H1 (cell line): Measurements from ENCODE around the gene MRPL54. TPM values are rescaled to one million over a fixed set of nuclear protein-coding genes. Genes with fewer than 3 reads are reported as not detected.

Experiments used
- CTCF ChIA-PET: fragments of 300-600 bp; sonication (Branson Sonifier 250); formaldehyde crosslinking; loops from one replicate; lab custom pipeline; 2021; ENCODE audit not compliant: partially characterized antibody; lab: Charles Lee
- POLR2A ChIA-PET: fragments of 300-600 bp; sonication (Branson Sonifier 250); formaldehyde crosslinking; loops from one replicate; lab custom pipeline; 2021; ENCODE audit warnings: inconsistent platforms; ENCODE audit not compliant: partially characterized antibody; lab: Charles Lee
- DNase-seq, 2 experiments: peaks; one replicate each; pipeline versions ENCODE4 v3.0.0 to v3.0.0-alpha.2; 2010 to 2022; ENCODE audit warnings: low spot score in 2 of 2, low read depth in 1 of 2, mixed read lengths in 1 of 2
- FAIRE-seq: peaks from 2 replicates; lab custom pipeline; 2011; peaks lifted over from hg19 to GRCh38; lab: Jason Lieb, UNC
- H2AFZ ChIP-seq: 2 replicates; pipeline ENCODE4 v1.8.1; 2012; ENCODE audit warnings: low read length, inconsistent platforms
- H2AK5ac ChIP-seq: 2 replicates; pipeline ENCODE4 v1.6.1; 2013; ENCODE audit warnings: low read depth, low read length
- H2BK120ac ChIP-seq: replicated peaks from 2 replicates; pipeline ENCODE3; 2013; ENCODE audit warnings: low read depth, low read length, inconsistent platforms
- H2BK12ac ChIP-seq: 2 replicates; pipeline ENCODE4 v1.6.1; 2013; ENCODE audit warnings: low read depth, low read length
- H2BK15ac ChIP-seq: 2 replicates; pipeline ENCODE4 v1.6.1; 2013; ENCODE audit warnings: low read length
- H2BK20ac ChIP-seq: 2 replicates; pipeline ENCODE4 v1.6.1; 2013; ENCODE audit warnings: low read length
- H2BK5ac ChIP-seq: 2 replicates; pipeline ENCODE4 v1.6.1; 2013; ENCODE audit warnings: low read depth, low read length
- H3K14ac ChIP-seq: 2 replicates; pipeline ENCODE4 v1.6.1; 2013; ENCODE audit warnings: inconsistent platforms; ENCODE audit not compliant: insufficient read length
- H3K18ac ChIP-seq: 2 replicates; pipeline ENCODE4 v1.6.1; 2013; ENCODE audit warnings: low read length; ENCODE audit errors: extremely low read depth
- H3K23ac ChIP-seq: 2 replicates; pipeline ENCODE4 v1.6.1; 2013; ENCODE audit warnings: inconsistent platforms; ENCODE audit not compliant: insufficient read length
- H3K23me2 ChIP-seq: 2 replicates; pipeline ENCODE4 v1.6.1; 2013; ENCODE audit warnings: low read depth, low read length
- H3K27ac ChIP-seq: 2 replicates; pipeline ENCODE4 v1.6.1; 2011; ENCODE audit warnings: low read depth, low read length, inconsistent platforms
- H3K27me3 ChIP-seq, 4 experiments: replicated peaks in 1 of 4; 1 replicate in 1 of 4; 2 replicates in 3 of 4; pipeline versions ENCODE4 v1.6.1 to v1.8.1; 2011 to 2013; ENCODE audit warnings: low read length in 3 of 4, mild to moderate bottlenecking in 3 of 4, inconsistent platforms in 2 of 4, mixed read lengths in 2 of 4, moderate library complexity in 1 of 4; ENCODE audit not compliant: control insufficient read depth in 3 of 4, insufficient read depth in 3 of 4; ENCODE audit errors: extremely low read depth in 1 of 4
- H3K36me3 ChIP-seq, 4 experiments: 2 replicates each; pipeline versions ENCODE4 v1.6.1 to v1.8.1; 2011 to 2013; ENCODE audit warnings: mild to moderate bottlenecking in 4 of 4, low read length in 3 of 4, moderate library complexity in 2 of 4, control low read depth in 1 of 4, inconsistent platforms in 1 of 4; ENCODE audit not compliant: insufficient read depth in 4 of 4, control insufficient read depth in 2 of 4
- H3K4ac ChIP-seq: replicated peaks from 2 replicates; pipeline ENCODE3; 2013; ENCODE audit warnings: low read length, low read depth, mixed read lengths, inconsistent platforms; ENCODE audit not compliant: insufficient read length
- H3K4me1 ChIP-seq, 4 experiments: replicated peaks in 1 of 4; 1 replicate in 1 of 4; 2 replicates in 3 of 4; pipeline versions ENCODE4 v1.6.1 to v1.8.1; 2011 to 2013; ENCODE audit warnings: low read length in 3 of 4, inconsistent platforms in 2 of 4, mixed read lengths in 1 of 4; ENCODE audit not compliant: insufficient read depth in 4 of 4, control insufficient read depth in 3 of 4
- H3K4me2 ChIP-seq, 2 experiments: 2 replicates each; pipeline versions ENCODE4 v1.6.1 to v1.8.1; 2011 to 2013; ENCODE audit warnings: low read depth in 2 of 2, low read length in 2 of 2, control low read depth in 1 of 2, inconsistent platforms in 1 of 2, mild to moderate bottlenecking in 1 of 2; ENCODE audit not compliant: insufficient read depth in 1 of 2
- H3K4me3 ChIP-seq, 4 experiments: fragments of 200-600, 300-600 bp in 1 of 4; sonication (generic), shearing (Covaris generic), sonication (Bioruptor Twin) in 1 of 4; 2 replicates each; pipeline versions ENCODE4 v1.5.1 to v1.8.1; 2011 to 2016; ENCODE audit warnings: low read length in 4 of 4, low read depth in 3 of 4, control low read depth in 2 of 4, inconsistent platforms in 2 of 4, mild to moderate bottlenecking in 2 of 4, mixed read lengths in 1 of 4, moderate library complexity in 1 of 4; ENCODE audit not compliant: insufficient read depth in 2 of 4; ENCODE audit errors: extremely low read depth in 1 of 4
- H3K56ac ChIP-seq: replicated peaks from 2 replicates; pipeline ENCODE3; 2013; ENCODE audit warnings: low read depth, mild to moderate bottlenecking, mixed read lengths, low read length, inconsistent platforms; ENCODE audit not compliant: insufficient read length
- H3K79me1 ChIP-seq: 2 replicates; pipeline ENCODE4 v1.6.1; 2013; ENCODE audit warnings: low read depth, low read length, control low read depth
- H3K79me2 ChIP-seq, 2 experiments: 2 replicates each; pipeline versions ENCODE4 v1.6.1 to v1.8.1; 2012 to 2013; ENCODE audit warnings: low read length in 2 of 2, mild to moderate bottlenecking in 2 of 2, inconsistent platforms in 1 of 2; ENCODE audit not compliant: insufficient read depth in 2 of 2, control insufficient read depth in 1 of 2
- H3K9ac ChIP-seq, 4 experiments: replicated peaks in 1 of 4; 1 replicate in 1 of 4; 2 replicates in 3 of 4; pipeline versions ENCODE4 v1.6.1 to v1.8.1; 2011 to 2013; ENCODE audit warnings: low read depth in 3 of 4, low read length in 3 of 4, control low read depth in 2 of 4, mild to moderate bottlenecking in 2 of 4, moderate library complexity in 2 of 4, inconsistent platforms in 1 of 4; ENCODE audit errors: extremely low read depth in 1 of 4
- H3K9me3 ChIP-seq, 2 experiments: 2 replicates each; pipeline versions ENCODE4 v1.6.1 to v1.8.1; 2012 to 2013; ENCODE audit warnings: mild to moderate bottlenecking in 2 of 2, moderate library complexity in 2 of 2, control low read depth in 1 of 2, inconsistent platforms in 1 of 2, low read depth in 1 of 2, low read length in 1 of 2, mixed read lengths in 1 of 2; ENCODE audit not compliant: insufficient read depth in 2 of 2
- H4K20me1 ChIP-seq, 2 experiments: replicated peaks in 1 of 2; 2 replicates each; pipeline versions ENCODE3 to v1.8.1; 2011 to 2013; ENCODE audit warnings: inconsistent platforms in 2 of 2, low read length in 2 of 2, mild to moderate bottlenecking in 1 of 2; ENCODE audit not compliant: insufficient read depth in 2 of 2, control insufficient read depth in 1 of 2
- H4K5ac ChIP-seq: 2 replicates; pipeline ENCODE4 v1.6.1; 2013; ENCODE audit warnings: low read length, low read depth, mixed read lengths, inconsistent platforms; ENCODE audit not compliant: insufficient read length
- H4K8ac ChIP-seq: 2 replicates; pipeline ENCODE4 v1.8.0; 2013; ENCODE audit warnings: mild to moderate bottlenecking, moderate library complexity, low read length, inconsistent platforms; ENCODE audit not compliant: insufficient read depth; ENCODE audit errors: extremely low read depth
- H4K91ac ChIP-seq: replicated peaks from 2 replicates; pipeline ENCODE3; 2013; ENCODE audit warnings: low read length, mixed read lengths, inconsistent platforms; ENCODE audit not compliant: insufficient read length
- BRCA1 ChIP-seq: IDR thresholded peaks from 2 replicates; pipeline ENCODE4 v1.6.1; 2012; ENCODE audit warnings: low read depth, low read length, improper control_type of control experiment
- CEBPB ChIP-seq: IDR thresholded peaks from 2 replicates; pipeline ENCODE4 v1.6.1; 2012; ENCODE audit warnings: low read depth, low read length
- CHD1 ChIP-seq: IDR thresholded peaks from 2 replicates; pipeline ENCODE4 v1.6.1; 2012; ENCODE audit warnings: low read depth, low read length, improper control_type of control experiment
- WGBS, 2 experiments: shearing (Covaris generic) in 1 of 2; methylation state at CpG; one replicate each; pipeline versions ENCODE4 v1.1.6 to v1.1.7; 2013 to 2015; ENCODE audit warnings: low lambda C conversion rate in 2 of 2, mixed read lengths in 2 of 2, inconsistent platforms in 1 of 2, low coverage in 1 of 2, missing lambda C conversion rate in 1 of 2; ENCODE audit not compliant: insufficient replicate concordance in 2 of 2, insufficient coverage in 1 of 2, insufficient read length in 1 of 2; ENCODE audit errors: extremely low coverage in 1 of 2, missing lambda C conversion rate in 1 of 2; 5-methylcytosine and 5-hydroxymethylcytosine counted together
- polyA plus RNA-seq, 7 experiments: library from polyadenylated mRNA; depleted of rRNA in 3 of 7; stranded (reverse) in 5 of 7; unstranded in 2 of 7; fragments of >200 nt in 5 of 7; fragments of 200-250 nt in 2 of 7; gene quantifications; 1 replicate in 5 of 7; 2 replicates in 1 of 7; 4 replicates in 1 of 7; pipeline versions ENCODE4 v1.2.1 to v1.2.3, GENCODE V29; 2011 to 2013; ENCODE audit warnings: missing spikeins in 2 of 7, mixed read lengths in 2 of 7
- total RNA-seq: library from RNA; stranded (reverse); fragmentation: NEBNext Ultra II Directional; extraction: Animal tissue kit (Norgen Biotek cat#: 25700); gene quantifications from 2 replicates; pipeline ENCODE4 v1.2.1, GENCODE V29; 2021

The MRPL54 gene
- total and polyA plus RNA-seq, 2 of the 8 experiments (the other 6 are each of a cell fraction or from before 2014, with no cell fraction given), result 63.8 to 72.8 TPM

DNA sequence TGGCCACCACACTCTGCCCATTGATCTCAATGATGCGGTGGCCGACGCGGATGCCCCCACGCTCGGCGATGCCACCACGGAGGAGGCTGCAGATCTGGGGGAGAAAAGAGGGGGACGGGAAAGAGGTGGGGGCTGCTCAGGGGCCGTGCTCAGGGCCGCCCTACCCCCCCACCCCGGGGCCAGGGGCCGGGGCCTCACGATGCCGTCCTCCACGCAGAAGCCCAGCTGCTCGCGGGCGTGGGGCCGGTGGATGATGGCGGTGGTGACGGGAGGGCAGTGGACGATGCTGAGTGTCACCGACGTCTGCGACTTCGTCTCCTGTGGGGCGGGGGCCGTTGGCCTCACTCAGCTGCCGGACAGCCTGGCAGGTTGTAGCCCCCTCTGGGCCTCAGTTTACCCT, 11.2 kb upstream of the MRPL54 start:
- no peaks in the 10 kb centered on the region for H3K9me3 ChIP-seq
- H3K79me1 ChIP-seq, result no peaks in the 10 kb centered on the region
- WGBS, 2 experiments, result no CpG with 5 or more reads among the region's 30 CpGs
- H3K4me3 ChIP-seq, result no peak overlapping the region
- no peak for TF ChIP-seq CHD1
- no peak for TF ChIP-seq BRCA1
- TF ChIP-seq CEBPB, result no peak
- H2AFZ ChIP-seq, result no peak overlapping the region
- DNase-seq (no peak), FAIRE-seq (no peak)
- no peak overlapping the region for H3K18ac ChIP-seq
- H2BK15ac ChIP-seq, result no peak overlapping the region
- no peak overlapping the region for H3K27ac ChIP-seq
- peaks cover 0 to 6% of the 10 kb centered on the region in 2 experiments for H4K20me1 ChIP-seq
- CTCF ChIA-PET, result interaction anchor here (0.6 to 1.7 kb wide), 4 partner anchors 18 to 353 kb away, joined by 3 to 5 read pairs (median 3); no protein-coding TSS in a partner anchor
- no peaks in the 10 kb centered on the region for H3K23me2 ChIP-seq
- no peak overlapping the region for H2BK20ac ChIP-seq
- H3K23ac ChIP-seq, result no peak overlapping the region
- no peaks in the 10 kb centered on the region for H3K79me2 ChIP-seq
- no peak overlapping the region for H2BK120ac ChIP-seq
- POLR2A ChIA-PET, result interaction anchor here (1.4 to 1.6 kb wide), 2 partner anchors 8 to 11 kb away, joined by 4 to 6 read pairs; partner anchors contain the start of genes APBA3 and MRPL54
- peaks cover 0 to 26% (median 12%) of the 10 kb centered on the region in 4 experiments; a peak in 4 of 8 replicates for H3K36me3 ChIP-seq
- H2BK12ac ChIP-seq, result no peak overlapping the region
- H3K9ac ChIP-seq, result no peak overlapping the region
- no peaks in the 10 kb centered on the region for H3K4me1 ChIP-seq
- H3K4me2 ChIP-seq, result no peak overlapping the region
- no peak overlapping the region for H3K4ac ChIP-seq
- H3K56ac ChIP-seq, result no peak overlapping the region
- H4K8ac ChIP-seq, result no peak overlapping the region
- no peak overlapping the region for H2AK5ac ChIP-seq
- no peaks in the 10 kb centered on the region for H3K27me3 ChIP-seq
- no peak overlapping the region for H3K14ac ChIP-seq
- H4K91ac ChIP-seq, result no peak overlapping the region
- no peak overlapping the region for H2BK5ac ChIP-seq
- no peak overlapping the region for H4K5ac ChIP-seq
